ENCODE results near the gene LETM1. TPM values are rescaled to one million over a fixed set of nuclear protein-coding genes. Genes with fewer than 3 reads are reported as not detected.
A peak's percentile ranks its signal among the peaks of the same experiment; 100 is the strongest.

LETM1 gene
- total and polyA plus RNA-seq, 2 of the 13 experiments (the other 11 are each of a cell fraction or from before 2014, with no cell fraction given), result 9.7 to 41.6 TPM

GRCh38 chr4:1766106-1767060 lies 89.6 kb downstream of the LETM1 start (continued):
- TF ChIP-seq CEBPZ (IDR thresholded peaks at IDR 0.05; ENCODE audit: low read length), result no peak
- peak; percentile 43; the same call in 1 of the 2 replicates for TF ChIP-seq KDM3A (CRISPR knock-in tag; IDR thresholded peaks at IDR 0.05; ENCODE audit: low read depth)
- peak; percentile 58; the same call in 1 of the 2 replicates for TF ChIP-seq ZBTB37 (CRISPR knock-in tag; IDR thresholded peaks at IDR 0.05)
- TF ChIP-seq NKX3-1 (CRISPR knock-in tag; IDR thresholded peaks at IDR 0.05), result peak; percentile 61; the same call in 1 of the 2 replicates
- no peak for TF ChIP-seq ZNF232 (CRISPR knock-in tag; IDR thresholded peaks at IDR 0.05; ENCODE audit: borderline replicate concordance)
- no peak; the same call in 1 of the 2 replicates for TF ChIP-seq ZNF572 (CRISPR knock-in tag; IDR thresholded peaks at IDR 0.05)
- TF ChIP-seq PRMT3 (CRISPR knock-in tag; IDR thresholded peaks at IDR 0.05; ENCODE audit: borderline replicate concordance, low read depth), result 0 out of 2 replicates have a peak, but pooled peaks have one; percentile 83
- peak; percentile 79 for TF ChIP-seq SALL2 (CRISPR knock-in tag; IDR thresholded peaks at IDR 0.05)
- no peak for TF ChIP-seq ZSCAN30 (CRISPR knock-in tag; IDR thresholded peaks at IDR 0.05)
- TF ChIP-seq KAT7 (CRISPR knock-in tag; IDR thresholded peaks at IDR 0.05; ENCODE audit: borderline replicate concordance), result no peak
- no peak for TF ChIP-seq IRF1 (CRISPR knock-in tag; IDR thresholded peaks at IDR 0.05; ENCODE audit: low read depth)
- TF ChIP-seq NR2F6 (IDR thresholded peaks at IDR 0.05), result peak; percentile 53
- peak; percentile 76 for TF ChIP-seq NR2F6 (CRISPR knock-in tag; IDR thresholded peaks at IDR 0.05)
- no peak for TF ChIP-seq HOXA9 (CRISPR knock-in tag; IDR thresholded peaks at IDR 0.05; ENCODE audit: borderline replicate concordance)
- TF ChIP-seq ZNF639 (CRISPR knock-in tag; conservative IDR thresholded peaks at IDR 0.05), result 0 out of 2 replicates have a peak, but pooled peaks have one; percentile 14
- no peak for TF ChIP-seq ZFP36L1 (CRISPR knock-in tag; IDR thresholded peaks at IDR 0.05)
- TF ChIP-seq MATR3 (CRISPR knock-in tag; IDR thresholded peaks at IDR 0.05), result no peak
- TF ChIP-seq IRF9 (CRISPR knock-in tag; IDR thresholded peaks at IDR 0.05; ENCODE audit: borderline replicate concordance), result no peak
- TF ChIP-seq DNMT3B (CRISPR knock-in tag; conservative IDR thresholded peaks at IDR 0.05), result peak; percentile 75; the same call in 1 of the 2 replicates
- TF ChIP-seq PHF8 (CRISPR knock-in tag; IDR thresholded peaks at IDR 0.05), result peak; percentile 57
- TF ChIP-seq XRCC5 (optimal IDR thresholded peaks at IDR 0.05; ENCODE audit: low read length), result no peak
- peak; percentile 87 for TF ChIP-seq ESRRA (CRISPR knock-in tag; IDR thresholded peaks at IDR 0.05; ENCODE audit: low read depth)
